B cell (primary cell): ENCODE data around the gene LONRF2.

Experiments used
- EZH2 ChIP-seq: IDR thresholded peaks from 2 replicates; pipeline ENCODE4 v1.6.1; 2012; ENCODE audit warnings: borderline replicate concordance, low read depth, mild to moderate bottlenecking, moderate library complexity, low read length; ENCODE audit not compliant: insufficient read depth, poor library complexity, severe bottlenecking
- TF ChIP-seq, protein P1 (sequence below): fragments of 200-600 bp; IDR thresholded peaks from one replicate; pipeline ENCODE4 v1.8.0; 2022; ENCODE audit warnings: antibody characterized with exemption, mild to moderate bottlenecking

GRCh38 chr2:100279586-100280534, 42.4 kb downstream of the LONRF2 start:
- TF ChIP-seq, protein P1, sequence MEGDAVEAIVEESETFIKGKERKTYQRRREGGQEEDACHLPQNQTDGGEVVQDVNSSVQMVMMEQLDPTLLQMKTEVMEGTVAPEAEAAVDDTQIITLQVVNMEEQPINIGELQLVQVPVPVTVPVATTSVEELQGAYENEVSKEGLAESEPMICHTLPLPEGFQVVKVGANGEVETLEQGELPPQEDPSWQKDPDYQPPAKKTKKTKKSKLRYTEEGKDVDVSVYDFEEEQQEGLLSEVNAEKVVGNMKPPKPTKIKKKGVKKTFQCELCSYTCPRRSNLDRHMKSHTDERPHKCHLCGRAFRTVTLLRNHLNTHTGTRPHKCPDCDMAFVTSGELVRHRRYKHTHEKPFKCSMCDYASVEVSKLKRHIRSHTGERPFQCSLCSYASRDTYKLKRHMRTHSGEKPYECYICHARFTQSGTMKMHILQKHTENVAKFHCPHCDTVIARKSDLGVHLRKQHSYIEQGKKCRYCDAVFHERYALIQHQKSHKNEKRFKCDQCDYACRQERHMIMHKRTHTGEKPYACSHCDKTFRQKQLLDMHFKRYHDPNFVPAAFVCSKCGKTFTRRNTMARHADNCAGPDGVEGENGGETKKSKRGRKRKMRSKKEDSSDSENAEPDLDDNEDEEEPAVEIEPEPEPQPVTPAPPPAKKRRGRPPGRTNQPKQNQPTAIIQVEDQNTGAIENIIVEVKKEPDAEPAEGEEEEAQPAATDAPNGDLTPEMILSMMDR = no peak
- TF ChIP-seq EZH2 = no peak
